Measurements from ENCODE around the gene AARSD1. TPM values are rescaled to one million over a fixed set of nuclear protein-coding genes. Genes with fewer than 3 reads are reported as not detected.
"Not testable (repeated sequence)": the region's sequence is repeated elsewhere in the genome, so short reads cannot be mapped to it uniquely, and the experiment has no call there.

Gene AARSD1
- total RNA-seq, 1 donor from 2014 or later: 24.7 TPM

DNA sequence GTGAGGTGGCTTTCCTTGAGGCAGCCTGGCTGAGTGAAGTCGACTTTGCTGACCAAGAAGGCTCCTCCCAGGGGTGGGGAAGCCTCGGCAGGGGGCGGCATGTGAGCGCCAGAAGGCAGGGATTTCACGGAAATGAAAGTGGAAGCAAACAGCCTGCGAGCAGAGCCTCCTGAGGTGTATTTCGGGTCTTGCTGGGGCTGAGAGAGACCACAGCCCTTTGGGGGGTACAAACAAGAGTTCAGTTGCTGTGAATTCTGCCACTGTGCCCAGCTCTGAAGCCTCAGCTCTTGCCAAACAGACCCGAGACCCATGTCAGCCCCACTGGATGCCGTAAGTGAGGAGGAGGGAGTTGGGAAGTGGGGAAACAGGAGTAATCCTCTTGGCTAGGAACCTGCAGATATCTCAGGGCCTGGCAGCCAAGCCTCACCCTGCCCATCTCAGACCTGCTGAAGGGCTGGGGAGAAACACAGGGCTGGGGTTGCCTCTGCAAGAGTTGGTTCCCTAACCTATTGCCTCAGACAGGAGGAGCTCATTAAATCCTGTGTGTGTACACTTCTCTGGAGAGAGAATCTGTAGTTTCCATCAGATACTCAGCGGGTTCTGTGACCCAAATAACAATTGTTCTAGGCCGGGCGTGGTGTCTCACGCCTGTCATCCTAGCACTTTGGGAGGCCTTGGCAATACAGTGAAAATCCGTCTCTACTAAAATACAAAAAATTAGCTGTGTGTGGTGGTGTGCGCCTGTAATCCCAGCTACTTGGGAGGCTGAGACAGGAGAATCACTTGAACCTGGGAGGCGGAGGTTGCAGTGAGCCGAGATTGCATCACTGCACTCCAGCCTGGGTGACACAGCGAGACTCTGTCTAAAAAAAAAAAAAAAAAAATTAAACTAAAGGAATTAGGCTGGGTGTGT, 42.6 kb upstream of the AARSD1 start, which contains the start of gene IFI35:
Gene IFI35, plus strand, starts transcription at position 146 of the 913 bp plus-strand sequence. Its CDS starts 164 bp downstream, at position 310.
- TF ChIP-seq, protein P1, sequence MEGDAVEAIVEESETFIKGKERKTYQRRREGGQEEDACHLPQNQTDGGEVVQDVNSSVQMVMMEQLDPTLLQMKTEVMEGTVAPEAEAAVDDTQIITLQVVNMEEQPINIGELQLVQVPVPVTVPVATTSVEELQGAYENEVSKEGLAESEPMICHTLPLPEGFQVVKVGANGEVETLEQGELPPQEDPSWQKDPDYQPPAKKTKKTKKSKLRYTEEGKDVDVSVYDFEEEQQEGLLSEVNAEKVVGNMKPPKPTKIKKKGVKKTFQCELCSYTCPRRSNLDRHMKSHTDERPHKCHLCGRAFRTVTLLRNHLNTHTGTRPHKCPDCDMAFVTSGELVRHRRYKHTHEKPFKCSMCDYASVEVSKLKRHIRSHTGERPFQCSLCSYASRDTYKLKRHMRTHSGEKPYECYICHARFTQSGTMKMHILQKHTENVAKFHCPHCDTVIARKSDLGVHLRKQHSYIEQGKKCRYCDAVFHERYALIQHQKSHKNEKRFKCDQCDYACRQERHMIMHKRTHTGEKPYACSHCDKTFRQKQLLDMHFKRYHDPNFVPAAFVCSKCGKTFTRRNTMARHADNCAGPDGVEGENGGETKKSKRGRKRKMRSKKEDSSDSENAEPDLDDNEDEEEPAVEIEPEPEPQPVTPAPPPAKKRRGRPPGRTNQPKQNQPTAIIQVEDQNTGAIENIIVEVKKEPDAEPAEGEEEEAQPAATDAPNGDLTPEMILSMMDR (IDR thresholded peaks at IDR 0.05; ENCODE audit: insufficient read depth, low read length, severe bottlenecking): peak; percentile 41
- peak; percentile 66 for DNase-seq (ENCODE audit: low read depth)
- H3K4me3 ChIP-seq (ENCODE audit: low read depth, low read length): peak within 1 kb of the TSS; percentile 45

DNA sequence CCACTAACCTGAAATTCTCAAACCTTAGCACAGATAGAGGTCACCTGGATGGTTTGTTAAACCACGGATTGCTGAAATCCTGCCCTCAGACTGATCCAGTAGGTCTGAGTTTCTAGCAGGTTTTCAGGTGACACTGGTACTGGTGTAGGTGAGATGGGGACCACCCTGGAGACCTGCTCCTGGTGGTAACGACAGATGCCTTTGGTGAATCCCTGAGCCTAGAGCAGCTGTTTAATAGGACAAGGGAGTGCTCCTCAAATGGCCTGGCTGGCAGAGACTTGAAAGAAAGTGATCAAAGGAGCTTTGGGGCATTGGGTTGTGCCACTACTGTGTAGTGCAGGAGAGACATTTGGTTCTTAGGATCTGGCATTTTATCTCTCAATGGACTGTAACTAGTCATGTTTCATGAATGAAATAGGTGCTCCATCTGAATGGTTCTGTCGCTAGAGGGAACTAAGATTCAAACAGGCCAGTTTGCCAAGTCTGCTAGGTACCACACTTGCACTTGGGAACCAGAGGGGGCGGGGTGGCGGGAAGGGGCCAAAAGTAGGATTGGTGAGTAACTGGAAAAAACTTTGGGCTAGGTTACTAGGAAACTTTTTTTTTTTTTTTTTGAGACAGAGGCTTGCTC, 39.4 kb upstream of the AARSD1 start:
- Histone ChIP-seq H3K4me3 (ENCODE audit: low read depth, low read length) (no peak overlapping the region), H3K27me3 (ENCODE audit: control insufficient read depth, insufficient read depth, low read length) (no peaks in the 10 kb centered on the region), H3K36me3 (ENCODE audit: control insufficient read depth, insufficient read depth, low read length) (peaks cover 22% of the 10 kb centered on the region)
- TF ChIP-seq, protein P1 (IDR thresholded peaks at IDR 0.05; ENCODE audit: insufficient read depth, low read length, severe bottlenecking): peak; percentile 3
- no peak for FAIRE-seq
- DNase-seq (ENCODE audit: low read depth): peak; percentile 55

More for the DNA sequence above, 42.6 kb upstream of the AARSD1 start, which contains the start of gene IFI35:
- Histone ChIP-seq H3K36me3 (ENCODE audit: control insufficient read depth, insufficient read depth, low read length) (peaks cover 6% of the 10 kb centered on the region), H3K27me3 (ENCODE audit: control insufficient read depth, insufficient read depth, low read length) (no peaks in the 10 kb centered on the region)
- FAIRE-seq: no peak

DNA sequence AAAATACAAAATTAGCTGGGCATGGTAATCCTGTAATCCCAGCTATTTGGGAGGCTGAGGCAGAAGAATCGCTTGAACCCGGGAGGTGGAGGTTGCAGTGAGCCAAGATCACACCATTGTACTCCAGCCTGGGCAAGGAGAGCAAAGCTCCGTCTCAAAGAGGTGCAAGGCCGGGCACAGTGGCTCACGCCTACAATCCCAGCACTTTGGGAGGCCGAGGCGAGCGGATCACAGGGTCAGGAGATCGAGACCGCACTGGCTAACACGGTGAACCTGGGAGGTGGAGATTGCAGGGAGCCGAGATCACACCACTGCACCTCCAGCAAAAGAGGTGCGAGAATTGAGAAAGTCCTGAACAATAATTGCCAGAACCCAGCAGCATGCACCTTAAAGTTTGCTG, 36.6 kb upstream of the AARSD1 start:
- not testable (repeated sequence) for H3K4me3 ChIP-seq (ENCODE audit: low read depth, low read length); FAIRE-seq

DNA sequence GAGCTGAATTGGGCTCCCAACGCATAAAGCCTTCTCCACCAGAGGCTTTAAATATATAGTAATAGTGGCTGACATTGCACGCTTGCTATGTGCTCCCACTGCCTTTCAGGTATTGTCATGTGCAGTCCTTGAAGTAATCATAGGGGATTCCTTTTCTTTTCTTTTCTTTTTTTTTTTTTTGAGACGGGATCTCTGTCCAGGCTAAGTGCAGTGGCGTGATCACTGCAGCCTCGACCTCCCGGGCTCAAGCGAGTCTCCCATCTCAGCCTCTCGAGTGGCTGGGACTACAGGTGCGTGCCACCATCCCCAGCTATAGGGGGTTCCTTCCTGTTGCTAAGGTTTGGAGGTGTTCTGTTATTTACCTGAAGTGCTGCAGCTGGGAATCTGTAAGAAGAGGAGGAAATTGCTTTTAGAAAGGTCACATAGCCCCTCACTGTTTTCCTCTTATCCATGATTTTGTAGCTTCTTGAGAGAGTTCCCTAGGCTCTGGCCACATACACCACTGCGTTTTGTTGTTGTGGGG, 34.8 kb upstream of the AARSD1 start:
- Histone ChIP-seq H3K36me3 (ENCODE audit: control insufficient read depth, insufficient read depth, low read length) (peaks cover 22% of the 10 kb centered on the region), H3K27me3 (ENCODE audit: control insufficient read depth, insufficient read depth, low read length) (no peaks in the 10 kb centered on the region), H3K4me3 (ENCODE audit: low read depth, low read length) (peak overlapping the region; percentile 93)
- no peak for DNase-seq (ENCODE audit: low read depth)
- TF ChIP-seq, protein P1 (IDR thresholded peaks at IDR 0.05; ENCODE audit: insufficient read depth, low read length, severe bottlenecking): no peak
- no peak for FAIRE-seq

More for the DNA sequence above, 36.6 kb upstream of the AARSD1 start:
- not testable (repeated sequence) for H3K27me3 ChIP-seq (ENCODE audit: control insufficient read depth, insufficient read depth, low read length); DNase-seq (ENCODE audit: low read depth)
- H3K36me3 ChIP-seq (ENCODE audit: control insufficient read depth, insufficient read depth, low read length): peaks cover 22% of the 10 kb centered on the region

DNA sequence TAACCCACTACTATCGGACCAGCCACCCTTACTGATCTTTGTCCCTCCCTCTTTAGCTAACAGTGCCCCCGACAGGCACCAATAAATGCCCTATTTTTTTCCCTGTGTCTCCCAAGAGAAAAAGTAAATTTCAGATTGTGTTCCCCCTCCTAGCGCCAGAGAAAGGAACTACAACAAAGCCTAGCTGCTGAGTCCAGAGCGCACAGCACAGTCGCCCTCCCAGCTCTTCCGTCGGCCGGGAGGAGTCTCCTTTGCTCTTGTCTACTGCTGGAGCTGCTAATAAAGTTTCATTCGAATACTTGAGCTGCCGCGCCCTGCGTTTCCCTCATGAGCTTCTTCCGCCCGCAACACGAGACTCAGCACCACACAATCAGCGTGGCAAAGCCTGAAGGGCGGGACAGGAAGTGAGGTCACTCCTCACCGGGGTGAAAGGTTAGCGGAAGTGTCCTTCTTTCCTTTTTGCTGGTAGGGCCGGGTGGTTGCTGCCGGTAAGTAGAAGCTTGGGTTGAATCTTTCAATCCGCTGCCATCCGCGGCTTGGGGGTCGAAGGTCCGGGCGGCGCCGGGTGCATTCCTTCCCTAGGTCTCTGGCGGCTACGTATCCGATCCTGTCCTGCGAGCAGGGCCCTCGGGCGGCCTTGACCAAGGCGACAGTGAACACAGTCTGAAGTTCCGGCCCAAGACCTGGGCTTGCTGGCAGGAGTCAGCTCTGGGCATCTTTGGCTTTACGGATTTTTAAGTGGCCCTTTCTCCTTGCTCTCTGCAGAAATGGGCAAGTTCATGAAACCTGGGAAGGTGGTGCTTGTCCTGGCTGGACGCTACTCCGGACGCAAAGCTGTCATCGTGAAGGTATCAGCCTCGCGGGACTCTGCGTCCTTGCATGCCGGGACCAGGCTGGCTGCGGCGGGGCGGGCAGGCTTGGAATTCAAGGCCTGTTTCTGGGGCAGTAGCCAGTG, 34.0 kb upstream of the AARSD1 start, which contains the start of gene RPL27:
Gene RPL27, plus strand, starts transcription at position 436 of the 955 bp plus-strand sequence. Its CDS starts 332 bp downstream, at position 768.
- FAIRE-seq (peak; percentile 96), DNase-seq (ENCODE audit: low read depth) (peak; percentile 99)
- peak within 1 kb of the TSS; percentile 93 for H3K4me3 ChIP-seq (ENCODE audit: low read depth, low read length)
- TF ChIP-seq, protein P1 (IDR thresholded peaks at IDR 0.05; ENCODE audit: insufficient read depth, low read length, severe bottlenecking): peak; percentile 66
- no peaks in the 10 kb centered on the region for H3K27me3 ChIP-seq (ENCODE audit: control insufficient read depth, insufficient read depth, low read length)
- peaks cover 24% of the 10 kb centered on the region for H3K36me3 ChIP-seq (ENCODE audit: control insufficient read depth, insufficient read depth, low read length)
